NCI-H460 (cell line): ENCODE results near the gene PHLPP1. TPM values are rescaled to one million over a fixed set of nuclear protein-coding genes. Genes with fewer than 3 reads are reported as not detected.

Experiments used
- DNase-seq: peaks from one replicate; pipeline ENCODE4 v3.0.0-alpha.2; 2016; ENCODE audit warnings: low read depth; ENCODE audit errors: extremely low read depth
- total RNA-seq: library from RNA; depleted of rRNA; stranded (reverse); fragments of >200 nt; shearing (Covaris generic); gene quantifications from 2 replicates; pipeline ENCODE4 v1.2.3, GENCODE V29; 2014

PHLPP1 gene
- total RNA-seq, 1 experiment from 2014 or later: 2.1 TPM

DNA sequence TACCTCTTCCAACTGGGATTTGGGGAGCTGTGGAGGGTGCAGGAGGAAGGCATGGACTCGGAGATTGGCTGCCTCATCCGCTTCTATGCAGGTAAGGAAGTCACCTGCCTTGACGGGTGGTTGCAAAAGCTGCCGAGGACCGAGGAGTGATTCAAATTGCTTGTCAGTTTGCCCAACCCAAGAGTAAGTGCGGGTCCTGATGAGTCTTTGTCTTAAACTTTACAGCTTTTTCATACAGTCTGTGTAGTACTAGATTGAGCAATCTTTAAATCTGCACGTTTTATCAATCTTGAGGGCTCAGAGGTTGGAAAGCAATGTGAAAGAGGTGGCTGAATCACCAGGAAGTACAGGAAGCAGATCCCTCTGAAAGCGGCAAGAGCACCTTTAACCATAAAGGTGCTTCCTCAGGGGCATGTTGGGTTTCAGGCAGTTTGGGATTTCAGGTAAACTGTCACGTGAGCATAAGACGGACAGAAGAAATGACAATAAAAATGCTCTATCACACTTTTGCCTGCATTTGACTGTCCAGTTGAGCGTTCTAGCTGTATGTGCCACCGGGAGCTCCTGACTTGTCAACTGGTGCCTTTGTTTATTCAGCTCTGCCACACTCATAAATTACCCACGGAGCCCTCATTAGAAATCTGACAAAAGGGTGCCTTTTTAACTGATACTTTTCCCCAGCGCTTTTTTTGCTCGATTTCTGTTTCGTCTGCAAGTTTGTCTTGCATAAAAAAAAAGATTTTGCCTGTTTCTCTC lies 2.0 kb downstream of the PHLPP1 start:
- no peak for DNase-seq

- DNase-seq: no peak
Measured at GRCh38 chr18:62717925-62718800, 2.8 kb downstream of the PHLPP1 start.

DNA sequence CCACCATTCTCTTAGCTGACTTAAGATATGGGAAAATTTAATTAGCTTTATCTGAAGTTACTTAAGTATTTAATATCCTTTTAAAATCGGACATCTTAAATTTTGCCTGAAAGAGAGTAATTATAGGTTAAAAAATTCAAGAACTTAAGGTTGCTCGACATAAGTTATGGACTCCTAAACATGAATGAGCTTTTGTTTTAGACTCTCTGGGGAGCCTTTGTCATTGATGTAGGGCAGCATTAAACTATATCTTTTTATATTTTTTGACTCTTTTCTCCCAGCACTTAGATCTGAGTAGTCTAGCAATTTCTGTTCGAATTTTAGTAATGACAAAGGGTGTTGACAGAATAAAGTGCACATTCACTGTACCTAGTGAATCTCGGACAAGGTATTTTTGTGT lies 4.7 kb downstream of the PHLPP1 start:
- DNase-seq: no peak

DNA sequence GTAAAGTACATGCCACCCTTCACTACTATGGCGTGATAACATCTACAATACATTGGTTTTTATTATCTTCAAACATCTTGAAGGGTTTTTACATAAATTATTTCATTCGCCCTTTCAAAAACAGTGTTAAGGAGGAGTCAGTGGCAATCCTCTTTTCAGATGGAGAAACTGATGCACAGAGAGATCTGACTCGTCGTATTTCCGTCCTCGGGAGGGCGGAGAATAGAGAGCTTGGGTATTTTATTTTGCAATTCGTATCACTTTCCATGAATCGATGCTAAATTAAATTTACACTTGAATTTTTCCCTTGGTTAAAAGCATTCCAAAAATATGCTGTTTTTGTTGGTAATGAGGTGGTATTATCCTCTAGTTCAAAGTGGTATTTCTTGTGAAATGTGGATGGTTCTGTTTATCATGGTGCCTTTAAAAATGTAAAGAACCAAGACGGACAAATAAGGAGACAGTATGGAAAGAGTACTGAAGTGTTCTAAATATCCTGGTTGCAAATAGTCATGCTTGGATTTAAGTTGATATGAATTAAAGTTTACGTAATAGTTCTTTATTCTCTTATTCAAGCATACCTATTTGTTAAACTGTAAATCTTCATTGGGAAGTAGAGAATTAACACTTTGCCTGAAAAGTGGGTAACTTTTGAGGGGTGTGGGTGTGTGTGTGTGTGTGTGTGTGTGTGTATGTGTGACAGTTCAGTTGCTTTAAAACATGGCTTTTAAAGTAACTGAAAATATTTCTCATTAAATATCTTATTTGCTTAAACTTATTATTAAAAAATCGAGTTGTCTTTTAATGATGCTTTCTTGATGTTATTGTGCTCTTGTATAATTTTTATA lies 5.6 kb downstream of the PHLPP1 start:
- DNase-seq: no peak

DNA sequence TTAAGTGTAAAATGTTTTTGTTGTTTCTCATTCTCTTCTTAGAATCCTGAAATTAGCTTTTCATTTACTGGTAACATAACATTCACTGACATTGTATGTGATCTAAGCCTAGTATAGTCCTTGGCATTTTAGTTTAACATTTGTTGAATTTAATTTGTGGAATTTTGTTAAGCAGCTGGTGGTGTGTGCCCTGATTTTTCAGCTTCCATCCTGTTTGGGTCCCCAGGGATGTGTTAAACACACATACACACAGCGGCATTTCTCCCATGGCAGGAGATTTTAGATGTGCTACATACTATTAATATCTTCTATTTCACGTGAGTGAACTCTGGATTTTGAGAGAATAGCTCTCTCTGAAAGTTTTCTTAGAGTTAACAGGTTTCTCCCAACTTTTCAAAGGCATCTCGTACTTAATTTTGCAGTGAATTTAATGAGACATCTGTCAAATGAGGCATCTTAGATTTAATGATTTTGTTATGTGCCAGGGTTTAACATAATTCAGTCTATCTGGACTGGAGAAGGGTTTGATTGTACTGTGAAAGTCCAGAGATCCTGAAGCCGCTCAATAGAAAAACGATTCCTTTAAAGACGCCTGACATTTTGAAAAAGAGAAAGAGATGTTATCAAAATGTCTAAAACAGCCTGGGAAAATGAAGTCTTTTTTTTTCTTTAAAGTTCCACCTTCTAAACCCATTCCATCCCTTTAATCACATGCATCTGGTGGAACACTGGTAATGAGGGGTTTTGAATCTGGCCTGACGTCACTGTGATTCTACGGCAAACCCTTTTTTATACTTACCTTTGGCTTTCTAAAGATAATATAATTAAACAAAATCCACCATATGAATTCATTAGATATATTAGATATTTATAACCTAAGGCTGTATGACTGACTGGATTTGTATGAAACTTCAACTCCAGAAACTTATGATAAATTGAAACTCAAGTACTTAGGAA lies 6.8 kb downstream of the PHLPP1 start:
- no peak for DNase-seq

DNA sequence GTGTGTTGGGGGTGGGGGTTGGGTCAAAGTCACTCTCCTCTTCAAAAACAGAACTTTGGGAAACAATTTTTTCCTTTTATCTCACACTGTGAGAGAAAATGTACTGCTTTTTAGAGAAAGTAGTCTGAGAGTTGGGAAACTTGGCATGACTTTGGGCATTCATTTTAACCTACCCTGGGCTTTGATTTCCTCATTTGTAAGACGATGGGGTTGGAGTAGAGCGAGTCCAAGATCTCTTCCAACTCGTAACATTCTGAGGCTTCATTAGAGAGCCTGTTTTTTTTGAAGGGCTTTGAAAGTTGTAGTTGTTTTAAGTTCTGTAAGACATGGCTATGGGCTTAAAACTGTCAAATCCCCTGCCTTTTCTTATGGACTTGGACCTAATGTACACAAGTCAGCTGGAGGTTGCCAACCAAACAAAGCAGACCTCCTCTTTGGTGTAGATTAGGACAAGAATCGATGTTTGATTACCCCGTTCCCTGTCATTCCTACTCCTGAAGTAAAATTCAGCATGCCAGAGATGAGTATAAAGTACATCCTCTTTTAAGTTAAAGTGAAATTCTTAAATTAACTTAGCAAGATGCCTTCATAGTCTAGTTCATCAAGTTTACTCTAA lies 8.4 kb downstream of the PHLPP1 start:
- no peak for DNase-seq

DNA sequence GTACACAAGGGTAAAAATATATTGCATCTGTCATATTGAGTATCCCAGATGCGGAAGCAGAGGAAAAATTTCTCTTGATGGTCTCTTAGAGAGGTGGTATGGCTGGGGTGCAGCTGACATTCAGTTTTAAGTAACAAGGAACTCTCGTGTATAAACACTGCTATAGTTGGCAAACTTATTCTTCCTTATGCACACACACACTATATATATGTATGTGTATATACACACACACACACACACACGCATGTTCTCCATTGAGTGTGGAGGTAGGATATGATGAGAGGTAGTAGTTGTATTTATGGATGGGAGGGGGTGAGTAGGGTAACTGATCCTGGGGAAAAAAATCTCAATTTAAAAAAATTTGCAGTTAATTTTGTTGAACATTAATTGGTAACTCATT lies 10.6 kb downstream of the PHLPP1 start:
- no peak for DNase-seq

DNA sequence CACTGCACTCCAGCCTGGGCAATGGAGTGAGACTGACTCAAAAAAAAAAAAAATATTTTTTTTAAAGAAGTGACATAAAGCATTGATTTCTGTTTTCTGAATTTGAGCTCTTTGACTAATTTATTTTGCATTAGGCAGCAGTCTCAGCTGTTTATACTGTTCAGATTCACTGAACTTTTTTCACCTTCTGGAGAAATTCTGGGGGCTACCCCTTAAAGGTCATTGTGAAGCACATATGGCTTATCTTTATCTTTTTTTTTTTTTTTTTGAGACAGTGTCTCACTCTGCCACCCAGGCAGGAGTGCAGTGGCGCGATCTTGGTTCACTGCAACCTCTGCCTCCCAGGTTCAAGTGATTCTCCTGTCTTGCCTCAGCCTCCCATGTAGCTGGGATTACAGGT lies 12.9 kb downstream of the PHLPP1 start:
- DNase-seq: no peak

DNA sequence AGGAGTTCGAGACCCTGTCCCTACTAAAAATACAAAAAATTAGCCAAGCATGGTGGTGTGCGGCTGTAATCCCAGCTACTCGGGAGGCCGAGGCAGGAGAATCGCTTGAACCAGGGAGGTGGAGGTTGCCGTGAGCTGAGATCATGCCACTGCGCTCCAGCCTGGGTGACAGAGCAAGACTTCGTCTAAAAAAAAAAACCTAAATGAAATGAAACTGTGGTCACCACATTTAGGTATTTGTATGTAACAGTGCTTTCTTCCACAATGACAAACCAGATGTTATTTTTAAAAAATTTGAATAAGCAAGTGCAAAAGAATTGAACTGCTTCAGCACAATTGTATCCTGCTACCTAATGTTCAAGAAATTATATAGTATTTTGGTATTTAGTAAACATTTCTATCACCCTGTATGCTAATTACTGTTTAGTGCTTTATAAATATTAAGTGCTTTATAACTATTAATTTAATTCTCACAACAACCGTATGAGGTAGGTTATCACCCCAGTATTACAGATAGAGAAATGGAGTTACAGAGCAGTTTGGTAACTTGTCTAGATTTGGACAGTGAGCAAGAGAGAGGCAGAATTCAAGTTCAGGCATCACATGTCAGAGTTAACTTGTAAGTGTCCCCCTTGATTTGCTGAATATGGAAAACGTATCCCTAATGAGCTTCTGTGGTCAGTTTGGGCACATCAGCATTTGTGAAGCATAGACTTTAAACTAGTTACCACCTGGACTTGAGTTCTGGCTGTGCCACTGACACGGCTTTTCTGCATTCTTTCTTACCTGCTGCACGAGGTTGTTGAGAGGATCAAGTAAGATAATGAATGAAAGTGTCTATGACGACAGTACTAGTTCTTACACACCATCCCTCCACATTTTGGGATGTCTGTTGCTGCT lies 14.4 kb downstream of the PHLPP1 start:
- no peak for DNase-seq

DNA sequence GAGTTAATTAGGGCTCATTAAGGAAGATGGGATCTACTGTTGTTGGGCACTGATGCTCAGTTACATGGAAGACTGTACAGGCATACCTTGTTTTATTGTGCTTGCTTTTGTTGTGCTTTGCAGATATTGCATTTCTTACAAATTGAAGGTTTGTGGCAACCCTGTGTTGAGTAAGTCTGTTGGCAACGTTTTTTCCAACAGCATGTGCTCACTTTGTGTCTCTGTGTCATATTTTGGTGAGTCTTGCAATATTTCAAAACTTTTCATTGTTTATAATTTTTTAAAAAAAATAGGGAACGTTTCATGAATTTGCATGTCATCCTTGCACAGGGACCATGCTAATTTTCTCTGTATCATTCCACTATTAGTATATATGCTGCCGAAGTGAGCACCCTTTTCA lies 15.6 kb downstream of the PHLPP1 start:
- no peak for DNase-seq

DNA sequence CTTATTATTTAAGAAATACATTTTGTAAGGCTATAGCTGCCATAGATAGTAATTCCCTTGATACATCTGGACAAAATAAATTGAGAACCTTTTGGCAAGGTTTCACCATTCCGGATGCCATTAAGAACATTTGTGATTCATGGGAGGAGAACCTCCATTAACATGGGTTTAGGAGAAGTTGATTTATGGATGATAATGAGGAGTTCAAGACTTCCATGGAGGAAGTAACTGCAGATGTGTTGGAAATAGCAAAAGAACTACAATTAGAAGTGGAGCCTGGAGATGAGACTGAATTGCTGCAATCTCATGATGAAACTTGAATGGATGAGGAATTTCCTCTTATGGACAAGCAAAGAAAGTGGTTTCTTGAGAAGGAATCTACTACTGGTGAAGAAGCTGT lies 17.3 kb downstream of the PHLPP1 start:
- DNase-seq: no peak

DNA sequence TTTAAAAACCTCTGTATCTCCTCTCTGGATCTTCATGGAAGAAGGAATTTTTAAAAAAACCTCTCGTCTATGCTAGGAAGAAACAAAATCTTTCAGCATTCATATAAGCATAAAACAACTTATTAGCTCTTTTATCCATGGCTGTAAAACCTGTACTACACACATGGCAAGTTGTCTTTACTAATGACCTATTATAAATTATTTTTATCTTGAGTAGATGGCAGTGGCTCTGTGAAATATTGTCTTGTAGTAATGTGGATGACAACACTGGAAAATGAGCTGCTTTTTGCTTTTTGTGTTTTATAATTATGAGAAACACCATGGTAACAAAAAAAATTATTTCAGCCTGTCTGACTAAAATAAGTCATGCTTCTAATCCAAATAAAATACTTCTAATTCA lies 18.9 kb downstream of the PHLPP1 start:
- no peak for DNase-seq

DNA sequence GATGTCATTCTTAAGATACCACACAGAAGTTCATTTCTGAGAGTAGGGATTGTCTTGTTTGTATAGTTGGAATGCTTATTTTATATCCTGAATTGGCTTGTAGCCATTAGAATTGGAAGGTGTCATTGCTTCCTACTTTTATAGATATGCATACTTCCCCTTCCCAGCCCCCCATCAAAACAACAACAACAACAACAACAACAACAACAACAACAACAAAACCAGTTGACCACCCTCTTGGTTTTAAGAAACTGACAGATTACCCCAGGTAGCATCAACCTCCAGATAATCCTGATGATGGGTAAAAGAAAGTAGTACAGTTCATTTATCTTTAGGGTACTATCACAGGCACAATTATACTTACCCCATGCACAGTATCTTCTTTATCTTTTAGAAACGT lies 20.0 kb downstream of the PHLPP1 start:
- no peak for DNase-seq

DNA sequence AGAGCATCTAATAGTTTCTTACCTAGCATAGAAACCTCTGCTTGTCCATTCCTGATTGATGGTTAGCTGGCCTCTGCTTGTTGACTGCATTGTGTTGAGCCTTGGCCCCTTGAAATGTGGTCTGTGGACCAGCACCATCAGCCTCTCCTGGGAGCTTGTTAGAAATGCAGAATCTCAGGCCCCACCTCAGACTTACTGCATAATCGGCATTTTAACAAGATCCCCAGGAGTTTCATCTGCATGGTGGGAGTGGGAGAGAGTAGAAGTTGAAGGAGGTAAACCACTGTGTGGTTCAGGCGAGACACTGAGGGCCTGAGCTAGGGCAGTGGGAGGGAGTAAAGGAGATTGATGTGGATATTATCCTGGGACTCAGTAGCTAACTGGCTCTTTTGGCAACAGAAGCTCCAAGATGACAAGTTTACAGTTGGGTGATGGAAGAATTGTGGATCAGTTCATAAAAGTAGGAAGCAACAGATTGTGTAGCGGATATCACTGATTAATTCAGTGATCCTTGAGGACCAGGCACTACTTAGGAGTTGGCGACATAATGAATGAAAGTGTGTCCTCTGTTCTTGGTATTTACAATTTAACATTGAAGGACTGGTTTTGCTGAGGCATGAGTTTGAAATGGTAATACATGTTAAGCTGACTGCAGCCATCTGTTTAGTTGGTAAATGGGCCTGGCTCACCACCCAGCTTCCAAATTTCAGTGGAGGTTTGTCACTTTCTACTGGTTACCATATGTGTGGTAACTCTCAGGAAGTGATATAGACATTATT lies 20.9 kb downstream of the PHLPP1 start:
- DNase-seq: no peak

GRCh38 chr18:62737241-62737873 lies 22.0 kb downstream of the PHLPP1 start:
- no peak for DNase-seq

- no peak for DNase-seq
Measured at GRCh38 chr18:62738639-62739038, 23.3 kb downstream of the PHLPP1 start.

DNA sequence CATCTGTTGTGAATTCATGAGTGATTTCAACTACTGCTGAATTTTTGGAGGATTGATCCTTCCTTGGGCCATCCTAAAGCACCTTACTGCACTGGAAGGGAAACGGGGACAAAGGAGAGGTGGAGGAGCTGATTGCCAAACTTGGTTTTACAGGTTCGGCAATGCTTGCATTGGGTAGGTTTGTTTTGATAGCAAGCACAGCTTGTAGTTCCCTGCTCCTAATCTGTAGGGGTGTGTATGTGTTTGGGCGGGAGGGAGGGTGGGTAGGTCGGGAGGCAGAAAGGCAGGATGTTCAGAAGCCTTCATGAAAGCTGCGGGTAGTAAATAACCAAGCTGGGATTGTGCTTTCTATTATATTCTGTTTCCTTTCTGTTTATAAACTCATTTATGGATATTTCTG lies 24.6 kb downstream of the PHLPP1 start:
- no peak for DNase-seq
